ENCODE measurements around the gene CTNNA2. TPM values are rescaled to one million over a fixed set of nuclear protein-coding genes. Genes with fewer than 3 reads are reported as not detected.

Gene CTNNA2
- polyA plus RNA-seq, 4 donors = 0.27 to 2.8 (median 1.3) TPM; not detected in 1

DNA sequence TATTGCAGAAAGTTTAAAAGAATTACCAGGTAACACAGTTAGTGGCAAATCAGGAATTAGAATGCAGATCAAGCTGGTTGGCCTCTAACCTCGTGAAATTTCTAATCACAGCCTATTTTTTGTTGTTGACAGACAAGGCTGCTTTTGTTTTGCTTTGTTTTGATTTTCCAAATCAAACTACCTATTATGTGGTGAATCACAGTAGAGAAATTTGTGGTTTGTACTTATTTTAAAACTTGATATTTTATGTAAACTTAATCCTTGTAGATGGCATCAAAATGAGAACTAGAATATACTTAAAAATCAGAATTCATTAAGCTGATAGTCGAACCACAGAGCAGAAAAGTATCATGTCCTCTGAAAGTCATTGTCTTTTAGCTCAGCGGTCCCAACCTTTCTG is 258.1 kb downstream of the CTNNA2 start:
- H3K36me3 ChIP-seq (ENCODE audit: control insufficient read depth in 3 of 3, insufficient read depth in 2 of 3, low read depth in 1 of 3, low read length in 3 of 3) = no peaks in the 10 kb centered on the region
- H3K27me3 ChIP-seq (ENCODE audit: control insufficient read depth in 3 of 3, insufficient read depth in 3 of 3, low read length in 3 of 3) = no peaks in the 10 kb centered on the region
- no peaks in the 10 kb centered on the region for H3K9me3 ChIP-seq (ENCODE audit: control insufficient read depth in 2 of 2, insufficient read depth in 1 of 2, low read depth in 1 of 2, low read length in 1 of 2)
- H3K27ac ChIP-seq (ENCODE audit: low read depth in 1 of 3, low read length in 2 of 3) = no peak overlapping the region
- DNase-seq (no peak), FAIRE-seq (no peak)
- H3K4me1 ChIP-seq (ENCODE audit: control insufficient read depth in 3 of 3, insufficient read depth in 2 of 3, low read depth in 1 of 3, low read length in 2 of 3) = no peaks in the 10 kb centered on the region
- no peak overlapping the region for H3K4me3 ChIP-seq (ENCODE audit: low read depth in 1 of 3, low read length in 3 of 3)
- 69 to 76% (median 69%) methylated on average over 3 of the region's 3 CpGs for WGBS, 3 donors

DNA sequence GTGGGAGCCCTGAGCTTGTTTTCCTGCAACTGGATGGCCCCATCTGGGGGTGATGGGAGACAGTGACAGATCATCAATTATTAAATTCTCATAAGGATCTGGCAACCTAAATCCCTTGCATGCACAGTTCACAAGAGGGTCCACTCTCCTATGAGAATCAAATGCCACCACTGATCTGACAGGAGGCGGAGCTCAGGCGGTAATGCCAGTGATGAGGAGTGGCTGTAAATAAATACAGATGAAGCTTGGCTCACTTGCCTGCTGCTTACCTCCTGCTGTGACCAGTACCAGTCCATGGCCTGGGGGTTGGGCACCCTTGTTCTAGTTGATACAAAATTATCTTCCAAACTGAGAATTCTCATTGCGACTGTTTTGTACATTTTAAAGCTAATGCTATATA is 258.6 kb downstream of the CTNNA2 start:
- no peaks in the 10 kb centered on the region for H3K4me1 ChIP-seq (ENCODE audit: control insufficient read depth in 3 of 3, insufficient read depth in 2 of 3, low read depth in 1 of 3, low read length in 2 of 3)
- H3K36me3 ChIP-seq (ENCODE audit: control insufficient read depth in 3 of 3, insufficient read depth in 2 of 3, low read depth in 1 of 3, low read length in 3 of 3) = no peaks in the 10 kb centered on the region
- FAIRE-seq = no peak
- no peak overlapping the region for H3K27ac ChIP-seq (ENCODE audit: low read depth in 1 of 3, low read length in 2 of 3)
- 92 to 94% (median 93%) methylated on average over 3 of the region's 3 CpGs for WGBS, 3 donors
- no peak for DNase-seq
- no peaks in the 10 kb centered on the region for H3K27me3 ChIP-seq (ENCODE audit: control insufficient read depth in 3 of 3, insufficient read depth in 3 of 3, low read length in 3 of 3)
- no peaks in the 10 kb centered on the region for H3K9me3 ChIP-seq (ENCODE audit: control insufficient read depth in 2 of 2, insufficient read depth in 1 of 2, low read depth in 1 of 2, low read length in 1 of 2)
- H3K4me3 ChIP-seq (ENCODE audit: low read depth in 1 of 3, low read length in 3 of 3) = no peak overlapping the region

DNA sequence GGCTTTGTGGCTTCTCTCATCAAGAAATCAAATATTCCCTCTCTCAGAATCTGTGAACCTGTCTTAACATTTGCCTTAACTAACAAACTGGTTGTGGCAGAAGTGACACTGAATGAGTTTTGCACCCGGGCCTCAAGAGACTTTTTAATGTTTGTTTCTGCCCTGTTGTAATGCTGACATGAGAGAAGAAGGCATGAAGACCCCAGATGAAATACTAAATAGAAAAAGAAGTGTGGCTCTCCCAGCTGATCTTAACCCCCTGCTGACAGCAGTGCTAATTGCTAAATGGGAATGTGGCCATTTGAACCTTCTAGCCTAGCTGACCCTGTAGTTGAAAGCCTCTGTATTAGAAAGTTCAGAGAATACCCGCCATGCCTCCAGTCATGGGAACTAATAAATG is 261.2 kb downstream of the CTNNA2 start:
- 87 to 89% (median 88%) methylated on average over 2 of the region's 2 CpGs for whole genome bisulfite sequencing, 3 donors
- no peak overlapping the region for H3K4me3 ChIP-seq (ENCODE audit: low read depth in 1 of 3, low read length in 3 of 3)

DNA sequence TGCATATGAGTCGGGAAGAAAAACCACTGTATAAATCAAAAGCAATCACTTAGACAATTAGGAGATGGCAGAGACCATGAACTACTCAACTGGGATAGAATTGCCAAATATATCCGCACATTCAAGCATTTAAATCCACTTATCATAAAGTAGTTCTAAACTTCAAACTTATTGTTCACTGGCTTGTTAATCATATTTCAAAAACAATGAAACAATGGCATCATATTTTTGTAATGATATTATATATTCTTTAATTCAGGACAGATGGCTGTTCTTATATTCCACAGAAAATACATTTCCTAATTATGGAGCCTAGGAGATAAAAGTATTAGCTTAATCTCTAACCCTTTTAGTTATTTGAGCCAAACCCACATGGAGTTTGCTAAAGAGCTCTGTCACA is 263.6 kb downstream of the CTNNA2 start:
- DNase-seq = no peak
- Histone ChIP-seq H3K4me3 (ENCODE audit: low read depth in 1 of 3, low read length in 3 of 3) (no peak overlapping the region), H3K27ac (ENCODE audit: low read depth in 1 of 3, low read length in 2 of 3) (no peak overlapping the region), H3K9me3 (ENCODE audit: control insufficient read depth in 2 of 2, insufficient read depth in 1 of 2, low read depth in 1 of 2, low read length in 1 of 2) (no peaks in the 10 kb centered on the region), H3K36me3 (ENCODE audit: control insufficient read depth in 3 of 3, insufficient read depth in 2 of 3, low read depth in 1 of 3, low read length in 3 of 3) (no peaks in the 10 kb centered on the region), H3K27me3 (ENCODE audit: control insufficient read depth in 3 of 3, insufficient read depth in 3 of 3, low read length in 3 of 3) (no peaks in the 10 kb centered on the region), H3K4me1 (ENCODE audit: control insufficient read depth in 3 of 3, insufficient read depth in 2 of 3, low read depth in 1 of 3, low read length in 2 of 3) (no peaks in the 10 kb centered on the region)
- 86 to 91% (median 87%) methylated on average over 2 of the region's 2 CpGs for WGBS, 3 donors
- no peak for FAIRE-seq

More for the DNA sequence above, 261.2 kb downstream of the CTNNA2 start:
- no peaks in the 10 kb centered on the region for H3K36me3 ChIP-seq (ENCODE audit: control insufficient read depth in 3 of 3, insufficient read depth in 2 of 3, low read depth in 1 of 3, low read length in 3 of 3)
- DNase-seq = no peak
- H3K27ac ChIP-seq (ENCODE audit: low read depth in 1 of 3, low read length in 2 of 3) = no peak overlapping the region
- no peak for FAIRE-seq
- no peaks in the 10 kb centered on the region for H3K27me3 ChIP-seq (ENCODE audit: control insufficient read depth in 3 of 3, insufficient read depth in 3 of 3, low read length in 3 of 3)
- no peaks in the 10 kb centered on the region for H3K4me1 ChIP-seq (ENCODE audit: control insufficient read depth in 3 of 3, insufficient read depth in 2 of 3, low read depth in 1 of 3, low read length in 2 of 3)
- H3K9me3 ChIP-seq (ENCODE audit: control insufficient read depth in 2 of 2, insufficient read depth in 1 of 2, low read depth in 1 of 2, low read length in 1 of 2) = no peaks in the 10 kb centered on the region

DNA sequence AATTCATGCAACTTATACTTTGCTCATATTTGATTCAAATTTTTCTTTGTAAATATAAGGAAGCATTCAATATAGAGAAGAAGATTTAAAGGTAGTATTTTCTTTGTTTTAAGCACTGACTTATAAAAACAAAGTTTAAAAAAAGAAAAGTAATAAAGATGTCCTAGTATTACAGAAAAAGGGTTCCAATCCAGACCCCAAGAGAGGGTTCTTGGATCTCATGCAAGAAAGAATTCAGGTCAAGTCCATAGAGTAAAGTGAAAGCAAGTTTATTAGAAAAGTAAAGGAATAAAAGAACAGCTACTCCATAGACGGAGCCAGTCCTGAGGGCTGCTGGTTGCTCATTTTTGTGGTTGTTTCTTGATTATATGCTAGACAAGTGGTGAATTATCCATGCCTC is 267.9 kb downstream of the CTNNA2 start:
- no peak overlapping the region for H3K4me3 ChIP-seq (ENCODE audit: low read depth in 1 of 3, low read length in 3 of 3)
- H3K4me1 ChIP-seq (ENCODE audit: control insufficient read depth in 3 of 3, insufficient read depth in 2 of 3, low read depth in 1 of 3, low read length in 2 of 3) = no peaks in the 10 kb centered on the region
- FAIRE-seq (no peak), DNase-seq (no peak)
- WGBS, 3 donors = 86 to 100% (median 88%) methylated on average over 1 of the region's 1 CpG
- H3K36me3 ChIP-seq (ENCODE audit: control insufficient read depth in 3 of 3, insufficient read depth in 2 of 3, low read depth in 1 of 3, low read length in 3 of 3) = no peaks in the 10 kb centered on the region
- no peak overlapping the region for H3K27ac ChIP-seq (ENCODE audit: low read depth in 1 of 3, low read length in 2 of 3)
- no peaks in the 10 kb centered on the region for H3K9me3 ChIP-seq (ENCODE audit: control insufficient read depth in 2 of 2, insufficient read depth in 1 of 2, low read depth in 1 of 2, low read length in 1 of 2)
- H3K27me3 ChIP-seq (ENCODE audit: control insufficient read depth in 3 of 3, insufficient read depth in 3 of 3, low read length in 3 of 3) = no peaks in the 10 kb centered on the region

DNA sequence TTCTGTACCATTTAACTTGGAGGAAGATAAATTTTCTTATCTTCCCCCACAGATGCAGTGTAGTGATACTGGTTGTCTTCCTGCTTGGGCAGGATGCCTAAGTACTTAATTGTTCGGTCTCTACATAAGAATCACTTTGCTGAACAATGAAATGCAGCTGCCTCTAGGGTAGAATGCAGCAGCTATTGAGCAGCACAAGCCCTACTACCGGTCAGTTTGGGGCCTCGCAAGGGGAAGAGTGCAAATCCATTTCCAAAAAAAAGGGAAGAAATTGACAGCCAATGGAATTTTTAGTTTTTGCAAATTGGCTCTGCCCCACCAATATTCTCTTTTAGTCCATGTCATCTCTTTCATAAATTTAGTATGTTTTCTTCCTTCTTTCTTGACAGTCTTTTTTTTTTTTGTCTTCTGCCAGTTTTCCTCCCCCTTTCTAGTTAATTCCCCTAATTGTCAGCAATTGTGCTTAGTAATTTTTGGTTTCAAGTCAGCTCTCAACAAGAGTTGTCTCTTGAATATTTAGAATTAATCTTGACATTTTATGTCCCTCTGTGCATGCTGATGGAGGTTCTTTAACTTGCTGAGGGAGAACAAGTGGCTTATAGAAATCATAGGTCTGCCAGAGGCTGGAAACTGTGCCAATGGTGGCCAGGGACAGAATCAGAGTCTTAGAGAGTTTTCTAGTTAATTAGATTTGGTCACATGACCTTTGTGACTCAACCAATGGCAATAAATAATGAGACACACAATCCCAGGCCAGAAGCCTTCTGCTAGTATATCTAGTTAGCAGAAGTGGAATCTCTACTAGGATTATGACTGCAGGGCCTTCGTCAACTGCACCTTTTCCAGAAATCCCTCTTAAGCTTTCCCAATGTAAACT is 270.0 kb downstream of the CTNNA2 start:
- WGBS, 3 donors = 66 to 92% (median 72%) methylated on average over 4 of the region's 4 CpGs
- FAIRE-seq (no peak), DNase-seq (peak in 1 of 2 donors; percentile 5)
- no peaks in the 10 kb centered on the region for H3K9me3 ChIP-seq (ENCODE audit: control insufficient read depth in 2 of 2, insufficient read depth in 1 of 2, low read depth in 1 of 2, low read length in 1 of 2)
- no peak overlapping the region for H3K4me3 ChIP-seq (ENCODE audit: low read depth in 1 of 3, low read length in 3 of 3)
- H3K4me1 ChIP-seq (ENCODE audit: control insufficient read depth in 3 of 3, insufficient read depth in 2 of 3, low read depth in 1 of 3, low read length in 2 of 3) = no peaks in the 10 kb centered on the region
- no peak overlapping the region for H3K27ac ChIP-seq (ENCODE audit: low read depth in 1 of 3, low read length in 2 of 3)
- no peaks in the 10 kb centered on the region for H3K36me3 ChIP-seq (ENCODE audit: control insufficient read depth in 3 of 3, insufficient read depth in 2 of 3, low read depth in 1 of 3, low read length in 3 of 3)
- no peaks in the 10 kb centered on the region for H3K27me3 ChIP-seq (ENCODE audit: control insufficient read depth in 3 of 3, insufficient read depth in 3 of 3, low read length in 3 of 3)

DNA sequence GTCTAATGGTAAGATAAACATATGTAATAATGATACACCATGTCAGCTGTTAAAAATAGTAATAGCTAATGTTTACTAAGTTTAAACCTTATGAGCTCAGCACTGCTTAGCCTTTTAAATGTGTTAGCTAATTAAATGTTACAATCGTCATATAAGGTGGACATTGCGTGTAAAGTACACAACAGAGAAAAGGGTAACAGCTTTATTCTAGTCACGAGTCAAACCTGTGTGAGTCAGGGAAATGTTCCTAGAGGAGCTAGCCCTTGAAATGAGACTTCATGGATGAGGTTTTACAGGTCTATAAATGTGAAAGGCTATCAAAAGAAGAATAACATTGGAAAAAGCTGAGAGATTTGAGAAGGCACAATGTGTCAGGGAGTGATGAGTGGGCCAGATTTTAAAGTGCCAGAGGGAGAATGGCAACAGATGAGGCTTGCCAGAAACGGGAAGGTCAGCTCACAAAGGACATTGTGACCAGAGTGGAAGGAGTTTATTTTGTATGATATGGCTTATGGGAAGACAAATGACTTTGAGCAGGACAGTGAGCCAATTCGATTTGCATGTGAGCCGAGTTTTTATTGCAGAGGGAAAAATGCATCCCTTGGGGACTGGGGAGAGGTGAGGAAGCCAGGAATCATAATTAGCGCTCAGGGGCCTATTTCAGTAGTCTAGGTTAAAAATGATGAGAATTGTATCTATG is 276.3 kb downstream of the CTNNA2 start:
- H3K4me1 ChIP-seq (ENCODE audit: control insufficient read depth in 3 of 3, insufficient read depth in 2 of 3, low read depth in 1 of 3, low read length in 2 of 3) = no peaks in the 10 kb centered on the region
- H3K36me3 ChIP-seq (ENCODE audit: control insufficient read depth in 3 of 3, insufficient read depth in 2 of 3, low read depth in 1 of 3, low read length in 3 of 3) = no peaks in the 10 kb centered on the region
- H3K27ac ChIP-seq (ENCODE audit: low read depth in 1 of 3, low read length in 2 of 3) = no peak overlapping the region
- WGBS, 3 donors = 72 to 85% (median 73%) methylated on average over 7 of the region's 7 CpGs
- no peak for FAIRE-seq
- DNase-seq = peak in 1 of 2 donors; percentile 5
- no peak overlapping the region for H3K4me3 ChIP-seq (ENCODE audit: low read depth in 1 of 3, low read length in 3 of 3)
- H3K9me3 ChIP-seq (ENCODE audit: control insufficient read depth in 2 of 2, insufficient read depth in 1 of 2, low read depth in 1 of 2, low read length in 1 of 2) = no peaks in the 10 kb centered on the region
- no peaks in the 10 kb centered on the region for H3K27me3 ChIP-seq (ENCODE audit: control insufficient read depth in 3 of 3, insufficient read depth in 3 of 3, low read length in 3 of 3)

DNA sequence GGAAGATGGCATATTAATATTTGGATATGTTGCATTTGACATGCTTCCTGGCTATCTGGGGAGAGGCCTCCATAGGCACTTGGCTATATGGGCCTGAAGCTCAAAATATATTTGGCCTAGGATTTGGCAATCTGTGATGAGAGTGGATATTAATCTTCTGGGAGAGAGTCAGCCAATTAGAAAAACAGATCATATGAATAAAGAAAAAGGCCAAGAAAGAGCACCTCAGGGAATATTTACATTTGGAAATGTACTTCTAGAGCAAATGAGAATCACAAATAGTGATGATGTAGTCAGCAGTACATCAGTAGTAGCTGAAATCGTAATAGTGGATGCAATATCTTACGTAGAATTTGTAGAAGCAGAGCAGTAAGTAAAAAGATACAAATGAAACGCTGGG is 277.0 kb downstream of the CTNNA2 start:
- FAIRE-seq (no peak), DNase-seq (no peak)
- Histone ChIP-seq H3K27me3 (ENCODE audit: control insufficient read depth in 3 of 3, insufficient read depth in 3 of 3, low read length in 3 of 3) (no peaks in the 10 kb centered on the region), H3K36me3 (ENCODE audit: control insufficient read depth in 3 of 3, insufficient read depth in 2 of 3, low read depth in 1 of 3, low read length in 3 of 3) (no peaks in the 10 kb centered on the region), H3K9me3 (ENCODE audit: control insufficient read depth in 2 of 2, insufficient read depth in 1 of 2, low read depth in 1 of 2, low read length in 1 of 2) (no peaks in the 10 kb centered on the region), H3K4me3 (ENCODE audit: low read depth in 1 of 3, low read length in 3 of 3) (no peak overlapping the region), H3K4me1 (ENCODE audit: control insufficient read depth in 3 of 3, insufficient read depth in 2 of 3, low read depth in 1 of 3, low read length in 2 of 3) (no peaks in the 10 kb centered on the region), H3K27ac (ENCODE audit: low read depth in 1 of 3, low read length in 2 of 3) (no peak overlapping the region)
- WGBS, 3 donors = 82 to 91% (median 88%) methylated on average over 3 of the region's 3 CpGs

Data from small intestine (tissue), 7 donors.